ENCODE results near the gene ABCF2.

ABCF2 gene

GRCh38 chr7:151193203-151193978, 33.6 kb downstream of the ABCF2 start:
- Mint-ChIP-seq H3K4me1 (no peaks in the 10 kb centered on the region), H3K36me3 (ENCODE audit: low read depth) (no peaks in the 10 kb centered on the region), H3K9me3 (no peaks in the 10 kb centered on the region), H3K4me3 (no peak overlapping the region), H3K27ac (no peak overlapping the region), H3K27me3 (ENCODE audit: low read depth) (peaks cover 31% of the 10 kb centered on the region)
- no peak for TF ChIP-seq CTCF (IDR thresholded peaks at IDR 0.05; ENCODE audit: unreplicated experiment in 3 of 3)

- no peak overlapping the region for H3K4me3 Mint-ChIP-seq
- H3K36me3 Mint-ChIP-seq (ENCODE audit: low read depth), result no peaks in the 10 kb centered on the region
- no peak for TF ChIP-seq CTCF (IDR thresholded peaks at IDR 0.05; ENCODE audit: unreplicated experiment in 3 of 3)
- H3K9me3 Mint-ChIP-seq, result no peaks in the 10 kb centered on the region
- H3K27me3 Mint-ChIP-seq (ENCODE audit: low read depth), result peaks cover 34% of the 10 kb centered on the region
- no peak overlapping the region for H3K27ac Mint-ChIP-seq
- peaks cover 4% of the 10 kb centered on the region for H3K4me1 Mint-ChIP-seq
These were observed 34.9 kb downstream of the ABCF2 start for GRCh38 chr7:151192002-151192539.

- H3K4me1 Mint-ChIP-seq, result peaks cover 4% of the 10 kb centered on the region
- H3K9me3 Mint-ChIP-seq, result no peaks in the 10 kb centered on the region
- H3K4me3 Mint-ChIP-seq, result no peak overlapping the region
- no peak for TF ChIP-seq CTCF (IDR thresholded peaks at IDR 0.05; ENCODE audit: unreplicated experiment in 3 of 3)
- H3K36me3 Mint-ChIP-seq (ENCODE audit: low read depth), result no peaks in the 10 kb centered on the region
- H3K27ac Mint-ChIP-seq, result no peak overlapping the region
- peaks cover 34% of the 10 kb centered on the region for H3K27me3 Mint-ChIP-seq (ENCODE audit: low read depth)
These were observed 35.5 kb downstream of the ABCF2 start for GRCh38 chr7:151191544-151191943.

GRCh38 chr7:151189038-151189437, 38.0 kb downstream of the ABCF2 start:
- Mint-ChIP-seq H3K36me3 (ENCODE audit: low read depth) (no peaks in the 10 kb centered on the region), H3K27me3 (ENCODE audit: low read depth) (peaks cover 38% of the 10 kb centered on the region), H3K27ac (no peak overlapping the region), H3K4me1 (peaks cover 4% of the 10 kb centered on the region), H3K4me3 (no peak overlapping the region), H3K9me3 (no peaks in the 10 kb centered on the region)
- no peak for TF ChIP-seq CTCF (IDR thresholded peaks at IDR 0.05; ENCODE audit: unreplicated experiment in 3 of 3)

GRCh38 chr7:151188252-151188542, 38.8 kb downstream of the ABCF2 start:
- Mint-ChIP-seq H3K4me3 (no peak overlapping the region), H3K27me3 (ENCODE audit: low read depth) (peaks cover 34% of the 10 kb centered on the region), H3K9me3 (no peaks in the 10 kb centered on the region), H3K36me3 (ENCODE audit: low read depth) (no peaks in the 10 kb centered on the region), H3K27ac (no peak overlapping the region), H3K4me1 (peaks cover 4% of the 10 kb centered on the region)
- TF ChIP-seq CTCF (IDR thresholded peaks at IDR 0.05; ENCODE audit: unreplicated experiment in 3 of 3), result no peak

Measured in nephron (organoid).